Keratinocyte (primary cell): Measurements from ENCODE around the gene UPK1B. TPM values are rescaled to one million over a fixed set of nuclear protein-coding genes. Genes with fewer than 3 reads are reported as not detected.
"Not testable (repeated sequence)": the region's sequence is repeated elsewhere in the genome, so short reads cannot be mapped to it uniquely, and the experiment has no call there.

Experiments
- DNase-seq: peaks from one replicate; pipeline ENCODE4 v3.0.0-alpha.2; 2011; ENCODE audit warnings: low read depth, missing footprints, low spot score
- FAIRE-seq: peaks from 2 replicates; lab custom pipeline; 2011; peaks lifted over from hg19 to GRCh38; lab: Jason Lieb, UNC
- H2AFZ ChIP-seq: 2 replicates; pipeline ENCODE4 v1.6.0; 2012; ENCODE audit warnings: low read length, control low read depth, inconsistent platforms; ENCODE audit not compliant: control insufficient read depth
- H3K27ac ChIP-seq: 2 replicates; pipeline ENCODE4 v1.5.1; 2011; ENCODE audit warnings: low read length; ENCODE audit not compliant: control insufficient read depth, insufficient read depth
- H3K27me3 ChIP-seq: 3 replicates; pipeline ENCODE4 v1.6.0; 2011; ENCODE audit warnings: low read length; ENCODE audit not compliant: control insufficient read depth, insufficient read depth; ENCODE audit errors: extremely low read depth
- H3K36me3 ChIP-seq, 2 experiments: 2 replicates in 1 of 2; 3 replicates in 1 of 2; pipeline ENCODE4 v1.5.1; 2011; ENCODE audit warnings: low read length in 2 of 2, mild to moderate bottlenecking in 1 of 2; ENCODE audit not compliant: control insufficient read depth in 2 of 2, insufficient read depth in 2 of 2; ENCODE audit errors: extremely low read depth in 1 of 2
- H3K4me1 ChIP-seq: 3 replicates; pipeline ENCODE4 v1.5.1; 2011; ENCODE audit warnings: low read length; ENCODE audit not compliant: control insufficient read depth, insufficient read depth; ENCODE audit errors: extremely low read depth
- H3K4me2 ChIP-seq: 3 replicates; pipeline ENCODE4 v1.6.0; 2011; ENCODE audit warnings: low read depth, low read length; ENCODE audit not compliant: control insufficient read depth, insufficient read depth; ENCODE audit errors: extremely low read depth
- H3K4me3 ChIP-seq, 3 experiments: fragments of 200-600 bp in 1 of 3; sonication (generic) in 1 of 3; 2 replicates in 2 of 3; 3 replicates in 1 of 3; pipeline ENCODE4 v1.5.1; 2011 to 2016; ENCODE audit warnings: low read length in 3 of 3, mild to moderate bottlenecking in 3 of 3, control low read depth in 2 of 3, inconsistent platforms in 1 of 3, low read depth in 1 of 3, mixed read lengths in 1 of 3, mixed run types in 1 of 3, moderate library complexity in 1 of 3; ENCODE audit not compliant: control insufficient read depth in 2 of 3, insufficient read depth in 2 of 3; ENCODE audit errors: extremely low read depth in 1 of 3
- H3K79me2 ChIP-seq: 2 replicates; pipeline ENCODE4 v1.6.0; 2012; ENCODE audit warnings: low read length; ENCODE audit not compliant: control insufficient read depth, insufficient read depth
- H3K9ac ChIP-seq: 3 replicates; pipeline ENCODE4 v1.6.0; 2011; ENCODE audit warnings: low read length; ENCODE audit not compliant: control insufficient read depth, insufficient read depth; ENCODE audit errors: extremely low read depth
- H3K9me1 ChIP-seq: 3 replicates; pipeline ENCODE4 v1.6.0; 2011; ENCODE audit warnings: low read length; ENCODE audit not compliant: control insufficient read depth, insufficient read depth; ENCODE audit errors: extremely low read depth
- H3K9me3 ChIP-seq: 2 replicates; pipeline ENCODE4 v1.5.1; 2012; ENCODE audit warnings: low read depth, low read length; ENCODE audit not compliant: control insufficient read depth
- H4K20me1 ChIP-seq: 3 replicates; pipeline ENCODE4 v1.6.0; 2011; ENCODE audit warnings: low read length; ENCODE audit not compliant: control insufficient read depth, insufficient read depth; ENCODE audit errors: extremely low read depth
- EZH2 ChIP-seq: IDR thresholded peaks from one replicate; pipeline ENCODE4 v1.6.1; 2012; ENCODE audit warnings: inconsistent platforms, mild to moderate bottlenecking, low read length, moderate library complexity
- dilution Hi-C: fragments of 300-500 bp; cut with MboI; formaldehyde crosslinking; loops from one replicate; pipeline ENCODE4 v1.7.0; 2020; ENCODE audit warnings: low sequenced_read_pairs; ENCODE audit not compliant: extremely low pct_ligation_motif_present
- polyA plus RNA-seq, 5 experiments: library from polyadenylated mRNA; depleted of rRNA in 3 of 5; stranded (reverse) in 3 of 5; stranded (forward) in 1 of 5; unstranded in 1 of 5; fragments of >200 nt; gene quantifications; 1 replicate in 1 of 5; 2 replicates in 3 of 5; 3 replicates in 1 of 5; pipeline versions ENCODE4 v1.2.1 to v1.2.3, GENCODE V29; 2011 to 2012; ENCODE audit warnings: missing spikeins in 2 of 5, low read depth in 1 of 5, low replicate concordance in 1 of 5
- TF ChIP-seq, protein P1 (sequence below), 3 experiments: IDR thresholded peaks in 1 of 3; conservative IDR thresholded peaks in 1 of 3; optimal IDR thresholded peaks in 1 of 3; 2 replicates in 2 of 3; 3 replicates in 1 of 3; pipeline versions ENCODE3 to v1.5.1; 2011; ENCODE audit warnings: low read length in 3 of 3, mild to moderate bottlenecking in 3 of 3, moderate library complexity in 2 of 3, control low read depth in 1 of 3, inconsistent platforms in 1 of 3; ENCODE audit not compliant: insufficient read depth in 2 of 3; ENCODE audit errors: extremely low read depth in 1 of 3

The UPK1B gene
- polyA plus RNA-seq, 1 donor (not counting 4 experiments of a cell fraction or from before 2014, with no cell fraction given), result 54.6 TPM

DNA sequence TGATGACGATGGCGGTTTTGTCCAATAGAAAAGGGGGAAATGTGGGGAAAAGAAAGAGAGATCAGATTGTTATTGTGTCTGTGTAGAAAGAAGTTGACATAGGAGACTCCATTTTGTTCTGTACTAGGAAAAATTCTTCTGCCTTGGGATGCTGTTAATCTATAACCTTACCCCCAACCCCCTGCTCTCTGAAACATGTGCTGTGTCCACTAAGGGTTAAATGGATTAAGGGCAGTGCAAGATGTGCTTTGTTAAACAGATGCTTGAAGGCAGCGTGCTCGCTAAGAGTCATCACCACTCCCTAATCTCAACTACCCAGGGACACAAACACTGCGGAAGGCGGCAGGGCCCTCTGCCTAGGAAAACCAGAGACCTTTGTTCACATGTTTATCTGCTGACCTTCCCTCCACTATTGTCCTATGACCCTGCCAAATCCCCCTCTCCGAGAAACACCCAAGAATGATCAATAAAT is 69.7 kb downstream of the UPK1B start:
- Histone ChIP-seq H3K79me2 (peaks cover 24% of the 10 kb centered on the region), H3K4me1 (peaks cover 15% of the 10 kb centered on the region)
- H3K9me3 ChIP-seq, H3K4me3 ChIP-seq, dilution Hi-C loops, H3K27me3 ChIP-seq, H3K9ac ChIP-seq, H3K36me3 ChIP-seq, FAIRE-seq, H2AFZ ChIP-seq, H3K27ac ChIP-seq, DNase-seq, H4K20me1 ChIP-seq, H3K4me2 ChIP-seq, H3K9me1 ChIP-seq: not testable (repeated sequence)

DNA sequence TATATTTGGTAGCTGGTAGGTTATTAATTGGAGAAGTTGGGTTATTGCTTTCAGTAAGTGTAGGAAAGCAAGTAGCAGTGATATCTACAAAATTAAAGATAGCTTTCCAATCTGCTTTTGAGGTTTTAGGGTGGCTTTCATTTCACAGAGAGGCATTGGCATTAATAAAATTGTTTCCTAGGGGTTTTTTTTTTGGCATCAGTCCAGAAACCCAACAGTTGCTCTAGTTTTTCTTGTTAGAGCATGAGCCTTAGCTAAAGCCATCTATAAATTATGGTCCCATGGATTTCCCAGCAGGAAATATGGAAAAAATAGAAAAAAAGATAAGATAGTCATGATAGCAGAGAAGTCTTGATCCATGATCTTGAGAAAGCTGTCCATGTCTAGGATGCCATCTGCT is 70.3 kb downstream of the UPK1B start:
- dilution Hi-C loops, result no loop called here
- Histone ChIP-seq H4K20me1 (no peaks in the 10 kb centered on the region), H3K4me2 (no peak overlapping the region), H3K9me1 (no peaks in the 10 kb centered on the region), H3K36me3 (no peaks in the 10 kb centered on the region), H3K4me1 (peaks cover 10% of the 10 kb centered on the region), H3K4me3 (no peak overlapping the region), H3K27me3 (no peaks in the 10 kb centered on the region), H3K79me2 (peaks cover 18% of the 10 kb centered on the region), H3K9ac (no peak overlapping the region), H2AFZ (no peak overlapping the region), H3K27ac (no peak overlapping the region), H3K9me3 (no peaks in the 10 kb centered on the region)
- DNase-seq (no peak), FAIRE-seq (no peak)
- TF ChIP-seq, protein P1, sequence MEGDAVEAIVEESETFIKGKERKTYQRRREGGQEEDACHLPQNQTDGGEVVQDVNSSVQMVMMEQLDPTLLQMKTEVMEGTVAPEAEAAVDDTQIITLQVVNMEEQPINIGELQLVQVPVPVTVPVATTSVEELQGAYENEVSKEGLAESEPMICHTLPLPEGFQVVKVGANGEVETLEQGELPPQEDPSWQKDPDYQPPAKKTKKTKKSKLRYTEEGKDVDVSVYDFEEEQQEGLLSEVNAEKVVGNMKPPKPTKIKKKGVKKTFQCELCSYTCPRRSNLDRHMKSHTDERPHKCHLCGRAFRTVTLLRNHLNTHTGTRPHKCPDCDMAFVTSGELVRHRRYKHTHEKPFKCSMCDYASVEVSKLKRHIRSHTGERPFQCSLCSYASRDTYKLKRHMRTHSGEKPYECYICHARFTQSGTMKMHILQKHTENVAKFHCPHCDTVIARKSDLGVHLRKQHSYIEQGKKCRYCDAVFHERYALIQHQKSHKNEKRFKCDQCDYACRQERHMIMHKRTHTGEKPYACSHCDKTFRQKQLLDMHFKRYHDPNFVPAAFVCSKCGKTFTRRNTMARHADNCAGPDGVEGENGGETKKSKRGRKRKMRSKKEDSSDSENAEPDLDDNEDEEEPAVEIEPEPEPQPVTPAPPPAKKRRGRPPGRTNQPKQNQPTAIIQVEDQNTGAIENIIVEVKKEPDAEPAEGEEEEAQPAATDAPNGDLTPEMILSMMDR (optimal IDR thresholded peaks at IDR 0.05 in 1 of 3, IDR thresholded peaks at IDR 0.05 in 1 of 3, conservative IDR thresholded peaks at IDR 0.05 in 1 of 3; ENCODE audit: extremely low read depth in 1 of 3, insufficient read depth in 2 of 3, low read length in 3 of 3), result no peak
- TF ChIP-seq EZH2, result no peak

DNA sequence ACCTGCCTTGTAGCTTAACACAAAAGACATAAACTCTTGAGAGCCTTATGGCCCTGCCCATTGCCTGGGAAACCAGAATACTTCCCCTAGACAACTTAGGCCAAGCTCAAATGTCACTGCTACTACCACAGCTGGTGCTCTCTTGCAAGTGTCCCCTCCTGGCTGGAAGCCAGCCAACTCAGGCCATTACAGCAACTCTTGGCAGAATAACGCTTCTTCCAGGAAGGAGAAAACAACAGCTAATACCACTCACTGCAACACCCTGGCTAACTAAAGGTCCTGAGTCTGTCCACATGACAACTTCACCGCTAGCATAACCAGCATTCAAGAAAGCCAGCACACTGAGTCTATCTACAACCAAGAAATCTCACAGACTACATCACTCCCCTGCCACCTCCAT is 72.4 kb downstream of the UPK1B start:
- no peak overlapping the region for H3K4me3 ChIP-seq
- DNase-seq, result no peak

More for the DNA sequence above, 72.4 kb downstream of the UPK1B start:
- Histone ChIP-seq H3K27me3 (no peaks in the 10 kb centered on the region), H3K36me3 (no peaks in the 10 kb centered on the region), H3K27ac (no peak overlapping the region), H3K4me2 (no peak overlapping the region), H3K79me2 (no peaks in the 10 kb centered on the region), H3K9me3 (no peaks in the 10 kb centered on the region), H2AFZ (no peak overlapping the region), H3K9ac (no peak overlapping the region), H3K4me1 (peaks cover 6% of the 10 kb centered on the region), H3K9me1 (no peaks in the 10 kb centered on the region), H4K20me1 (no peaks in the 10 kb centered on the region)
- dilution Hi-C loops, result no loop called here
- no peak for TF ChIP-seq EZH2
- TF ChIP-seq, protein P1 (optimal IDR thresholded peaks at IDR 0.05 in 1 of 3, IDR thresholded peaks at IDR 0.05 in 1 of 3, conservative IDR thresholded peaks at IDR 0.05 in 1 of 3; ENCODE audit: extremely low read depth in 1 of 3, insufficient read depth in 2 of 3, low read length in 3 of 3), result no peak
- no peak for FAIRE-seq
